ENCODE results near the gene FGA. TPM values are rescaled to one million over a fixed set of nuclear protein-coding genes. Genes with fewer than 3 reads are reported as not detected.
A peak's percentile ranks its signal among the peaks of the same experiment; 100 is the strongest.

Gene FGA
- total and polyA plus RNA-seq, 2 of the 8 experiments (the other 6 are each of a cell fraction or from before 2014, with no cell fraction given) = not detected

- TF ChIP-seq YY1 (IDR thresholded peaks at IDR 0.05; ENCODE audit: low read depth, low read length) = 0 out of 2 replicates have a peak, but pooled peaks have one; percentile 30
- peak; percentile 25 to 77 (median 72) for TF ChIP-seq CTCF (IDR thresholded peaks at IDR 0.05; ENCODE audit: control extremely low read depth in 1 of 3, insufficient read depth in 1 of 3, low read depth in 1 of 3, low read length in 3 of 3)
- no peak for TF ChIP-seq ATF3 (IDR thresholded peaks at IDR 0.05; ENCODE audit: insufficient read depth, low read depth, low read length)
These were observed 28.3 kb upstream of the FGA start (continued) for GRCh38 chr4:154618708-154619315.

Data from H1 (cell line).